Naive thymus-derived CD4-positive, alpha-beta T cell (primary cell): ENCODE results near the gene GARIN5A. TPM values are rescaled to one million over a fixed set of nuclear protein-coding genes. Genes with fewer than 3 reads are reported as not detected.
"Not testable (repeated sequence)": the region's sequence is repeated elsewhere in the genome, so short reads cannot be mapped to it uniquely, and the experiment has no call there.

ENCODE experiments used
- ATAC-seq: fragments of 150-1000 bp; cut with Tn5 transposase; 2 replicates; pipeline ENCODE4 v1.10.0; 2021; ENCODE audit warnings: mild to moderate bottlenecking, moderate library complexity
- CTCF ChIA-PET: fragments of 350-600 bp; sonication (Branson Sonifier 250); formaldehyde crosslinking; loops from one replicate; lab custom pipeline; 2021; ENCODE audit warnings: antibody characterized with exemption; lab: Charles Lee
- POLR2A ChIA-PET: fragments of 350-600 bp; sonication (Branson Sonifier 250); formaldehyde crosslinking; loops from one replicate; lab custom pipeline; 2021; ENCODE audit warnings: antibody characterized with exemption, inconsistent platforms; lab: Charles Lee
- DNase-seq, 9 donors: peaks; one replicate each; pipeline versions ENCODE4 v3.0.0 to v3.0.0-alpha.2; 2020 to 2022; ENCODE audit warnings: mixed read lengths in 1 of 9
- H3K27ac ChIP-seq: one replicate; pipeline ENCODE4 v1.7.0; 2013; ENCODE audit warnings: mild to moderate bottlenecking, low read depth, low read length, moderate library complexity
- H3K27me3 ChIP-seq, 2 donors: one replicate each; pipeline ENCODE4 v1.7.0; 2013; ENCODE audit warnings: low read length in 2 of 2, mild to moderate bottlenecking in 2 of 2, moderate library complexity in 2 of 2; ENCODE audit not compliant: control insufficient read depth in 2 of 2, insufficient read depth in 2 of 2
- H3K36me3 ChIP-seq, 3 experiments: 1 replicate in 2 of 3; 2 replicates in 1 of 3; pipeline ENCODE4 v1.7.0; 2013; ENCODE audit warnings: low read length in 3 of 3, mild to moderate bottlenecking in 3 of 3, moderate library complexity in 1 of 3; ENCODE audit not compliant: insufficient read depth in 3 of 3, control insufficient read depth in 2 of 3
- H3K4me1 ChIP-seq, 2 donors: one replicate each; pipeline ENCODE4 v1.7.0; 2013; ENCODE audit warnings: low read length in 2 of 2, mild to moderate bottlenecking in 2 of 2, moderate library complexity in 1 of 2; ENCODE audit not compliant: control insufficient read depth in 2 of 2, insufficient read depth in 2 of 2
- H3K4me3 ChIP-seq: 2 replicates; pipeline ENCODE4 v1.7.0; 2013; ENCODE audit warnings: mild to moderate bottlenecking, low read length
- H3K9me3 ChIP-seq, 3 experiments: 1 replicate in 2 of 3; 2 replicates in 1 of 3; pipeline ENCODE4 v1.7.0; 2013; ENCODE audit warnings: low read length in 3 of 3; ENCODE audit not compliant: control insufficient read depth in 2 of 3
- H3K27ac Mint-ChIP-seq, 9 donors: one replicate each; pipeline ENCODE4 v1.8.0; 2020 to 2022; ENCODE audit warnings: mixed read lengths in 9 of 9, mild to moderate bottlenecking in 8 of 9, moderate library complexity in 5 of 9, inconsistent platforms in 2 of 9
- H3K27me3 Mint-ChIP-seq, 5 donors: one replicate each; pipeline ENCODE4 v1.8.0; 2021 to 2022; ENCODE audit warnings: mixed read lengths in 5 of 5, mild to moderate bottlenecking in 1 of 5
- H3K36me3 Mint-ChIP-seq, 5 donors: one replicate each; pipeline ENCODE4 v1.8.0; 2020 to 2022; ENCODE audit warnings: mixed read lengths in 5 of 5, mild to moderate bottlenecking in 3 of 5, inconsistent platforms in 1 of 5
- H3K4me1 Mint-ChIP-seq, 7 donors: one replicate each; pipeline ENCODE4 v1.8.0; 2020 to 2022; ENCODE audit warnings: mixed read lengths in 7 of 7, mild to moderate bottlenecking in 3 of 7, inconsistent platforms in 1 of 7
- H3K4me3 Mint-ChIP-seq, 10 donors: one replicate each; pipeline ENCODE4 v1.8.0; 2020 to 2022; ENCODE audit warnings: mild to moderate bottlenecking in 10 of 10, mixed read lengths in 10 of 10, moderate library complexity in 6 of 10, inconsistent platforms in 2 of 10
- H3K9me3 Mint-ChIP-seq, 11 donors: one replicate each; pipeline ENCODE4 v1.8.0; 2020 to 2022; ENCODE audit warnings: mixed read lengths in 11 of 11, mild to moderate bottlenecking in 4 of 11, inconsistent platforms in 1 of 11, moderate library complexity in 1 of 11
- intact Hi-C, 2 donors: fragments of 100-400 bp; cut with micrococcal nuclease; formaldehyde crosslinking; loops; one replicate each; pipeline ENCODE4 v1.15.1; 2023
- polyA plus RNA-seq, 2 donors: library from polyadenylated mRNA; unstranded; fragments of 300-500 nt; fragmentation: Illumina TruSeq; gene quantifications; one replicate each; pipeline ENCODE4 v1.2.3, GENCODE V29; 2021
- total RNA-seq, 6 experiments: library from RNA in 5 of 6; stranded (reverse) in 5 of 6; gene quantifications; 1 replicate in 5 of 6; 2 replicates in 1 of 6; pipeline ENCODE4 v1.2.3 and lab custom pipeline; 2021 to 2026

GARIN5A gene
- total and polyA plus RNA-seq, 7 experiments from 2014 or later = 0.59 to 3.1 (median 0.76) TPM; not detected in 1

DNA sequence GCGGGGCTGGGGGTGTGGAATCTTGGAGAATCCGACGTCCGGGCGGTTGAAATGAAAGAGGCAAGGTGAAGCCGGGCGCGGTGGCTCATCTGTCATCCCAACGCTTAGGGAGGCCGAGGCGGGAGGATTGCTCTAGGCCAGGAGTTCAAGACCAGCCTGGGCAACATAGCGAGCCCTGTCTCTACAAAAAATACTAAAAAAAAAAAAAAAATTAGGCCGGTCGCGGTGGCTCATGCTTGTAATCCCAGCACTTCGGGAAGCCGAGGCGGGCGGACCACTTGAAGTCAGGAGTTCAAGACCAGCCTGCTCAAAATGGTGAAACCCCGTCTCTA lies 225 bp upstream of the GARIN5A start:
- no peak for ATAC-seq
- H3K4me1 ChIP-seq = peaks cover 14 to 19% of the 10 kb centered on the region in 2 donors
- peaks cover 0 to 13% (median 0%) of the 10 kb centered on the region in 11 donors for H3K9me3 Mint-ChIP-seq
- POLR2A ChIA-PET = interaction anchor here (0.5 to 0.8 kb wide), 4 partner anchors 33 to 120 kb away, joined by 3 read pairs; no protein-coding TSS in a partner anchor
- H3K4me3 Mint-ChIP-seq = peak overlapping the region; percentile 94 to 99 (median 98)
- peaks cover 21 to 36% (median 27%) of the 10 kb centered on the region in 7 donors for H3K4me1 Mint-ChIP-seq
- H3K27me3 Mint-ChIP-seq = no peaks in the 10 kb centered on the region
- peak overlapping the region; percentile 88 to 98 (median 96) for H3K27ac Mint-ChIP-seq
- no peaks in the 10 kb centered on the region for H3K27me3 ChIP-seq
- peak overlapping the region; percentile 96 for H3K4me3 ChIP-seq
- peaks cover 3 to 11% (median 8%) of the 10 kb centered on the region in 5 donors for H3K36me3 Mint-ChIP-seq
- H3K36me3 ChIP-seq = peaks cover 0 to 45% (median 0%) of the 10 kb centered on the region in 3 experiments
- CTCF ChIA-PET = no interaction called here
- no peak for DNase-seq
- peak overlapping the region; percentile 96 for H3K27ac ChIP-seq
- H3K9me3 ChIP-seq = no peaks in the 10 kb centered on the region
- intact Hi-C loops = loop anchor here (1.0 kb wide), 9 partner anchors 34 to 452 kb away; partner anchors contain the start of genes JOSD2 (in 2 of the 2), KCNC3 (in 1 of the 2), NR1H2 (in 1 of the 2) and POLD1 (in 1 of the 2)

DNA sequence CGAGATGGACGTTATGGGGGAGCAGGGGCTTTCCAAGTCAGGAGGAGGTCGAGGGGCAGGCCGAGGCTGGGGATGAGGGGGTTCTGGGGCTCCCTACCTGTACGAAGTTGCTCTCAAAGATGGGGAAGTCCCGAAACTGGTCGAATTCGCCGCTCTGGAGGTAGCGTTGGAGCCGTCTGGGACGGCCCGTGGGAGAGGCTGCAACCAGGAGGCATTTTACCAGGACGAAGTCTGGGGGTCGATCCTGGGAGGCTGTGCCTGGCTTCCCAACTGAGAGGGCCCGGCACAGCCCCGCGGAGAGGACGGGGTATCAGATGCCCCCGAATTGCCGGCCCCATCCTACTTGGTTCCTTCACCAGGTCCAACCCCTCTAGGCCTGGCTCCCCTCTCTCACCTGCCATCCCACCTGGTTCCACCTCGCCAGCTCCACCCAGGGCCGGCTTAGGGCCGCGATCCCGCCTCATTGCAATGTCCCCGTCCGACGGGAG lies 868 bp downstream of the GARIN5A start:
- peaks cover 3 to 11% (median 8%) of the 10 kb centered on the region in 5 donors for H3K36me3 Mint-ChIP-seq
- H3K36me3 ChIP-seq = peaks cover 0 to 34% (median 0%) of the 10 kb centered on the region in 3 experiments

GRCh38 chr19:50475101-50475568 lies 1.5 kb downstream of the GARIN5A start:
- Histone ChIP-seq H3K4me1 (peaks cover 14 to 19% of the 10 kb centered on the region in 2 donors), H3K27me3 (no peaks in the 10 kb centered on the region), H3K4me3 (no peak overlapping the region), H3K36me3 (peaks cover 0 to 27% (median 0%) of the 10 kb centered on the region in 3 experiments), H3K27ac (no peak overlapping the region), H3K9me3 (no peaks in the 10 kb centered on the region)
- ChIA-PET POLR2A (interaction anchor here (1.0 kb wide), 1 partner anchor 36 kb away, joined by 5 read pairs; the partner anchor contains the start of gene JOSD2), CTCF (no interaction called here)
- peaks cover 0 to 10% (median 0%) of the 10 kb centered on the region in 11 donors for H3K9me3 Mint-ChIP-seq
- H3K4me3 Mint-ChIP-seq = peak overlapping the region; percentile 41 to 99 (median 79)
- intact Hi-C loops = no loop called here
- no peak for ATAC-seq
- no peaks in the 10 kb centered on the region for H3K27me3 Mint-ChIP-seq
- H3K27ac Mint-ChIP-seq = peak overlapping the region; percentile 53 to 97 (median 95)
- peaks cover 21 to 29% (median 27%) of the 10 kb centered on the region in 7 donors for H3K4me1 Mint-ChIP-seq
- no peak for DNase-seq
- H3K36me3 Mint-ChIP-seq = peaks cover 3 to 11% (median 8%) of the 10 kb centered on the region in 5 donors

More for the DNA sequence above, 868 bp downstream of the GARIN5A start:
- Mint-ChIP-seq H3K4me1 (peaks cover 21 to 31% (median 27%) of the 10 kb centered on the region in 7 donors), H3K27ac (peak overlapping the region; percentile 88 to 98 (median 96)), H3K27me3 (no peaks in the 10 kb centered on the region), H3K4me3 (peak overlapping the region; percentile 94 to 99 (median 98)), H3K9me3 (peaks cover 0 to 10% (median 0%) of the 10 kb centered on the region in 11 donors)
- intact Hi-C loops = loop anchor here (1.0 kb wide), 9 partner anchors 36 to 450 kb away; partner anchors contain the start of genes JOSD2 (in 2 of the 2), KCNC3 (in 1 of the 2), NR1H2 (in 1 of the 2) and POLD1 (in 1 of the 2)
- peak overlapping the region; percentile 96 for H3K4me3 ChIP-seq
- peak overlapping the region; percentile 16 for H3K27ac ChIP-seq
- H3K4me1 ChIP-seq = peaks cover 14 to 19% of the 10 kb centered on the region in 2 donors
- DNase-seq (peak in 1 of 9 donors; percentile 6), ATAC-seq (no peak)
- POLR2A ChIA-PET = interaction anchor here (0.6 kb wide), 1 partner anchor 35 kb away, joined by 3 read pairs; the partner anchor contains the start of gene JOSD2
- CTCF ChIA-PET = no interaction called here
- H3K9me3 ChIP-seq = no peaks in the 10 kb centered on the region
- no peaks in the 10 kb centered on the region for H3K27me3 ChIP-seq

DNA sequence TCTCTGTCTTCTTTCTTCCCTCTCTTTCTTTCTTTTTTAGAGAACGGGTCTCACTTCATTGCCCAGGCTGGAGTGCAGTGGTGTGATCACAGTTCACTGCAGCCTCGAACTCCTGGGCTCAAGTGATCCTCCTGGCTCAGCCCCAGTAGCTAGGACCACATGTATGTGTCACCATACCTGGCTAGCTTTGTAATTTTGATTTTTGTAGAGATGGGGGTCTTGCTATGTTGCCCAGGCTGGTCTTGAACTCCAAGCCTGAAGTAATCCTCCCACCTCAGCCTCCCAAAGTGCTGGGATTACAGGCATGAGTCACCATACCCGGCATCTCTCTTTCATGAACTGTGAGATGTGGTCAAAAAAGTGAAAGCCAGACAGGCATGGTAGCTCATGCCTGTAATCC lies 3.3 kb downstream of the GARIN5A start:
- CTCF ChIA-PET = interaction anchor here (0.6 kb wide), 1 partner anchor 338 kb away, joined by 3 read pairs; no protein-coding TSS in a partner anchor
- intact Hi-C loops, H3K36me3 Mint-ChIP-seq, ATAC-seq, POLR2A ChIA-PET, H3K27me3 ChIP-seq, H3K27ac ChIP-seq, H3K4me3 ChIP-seq, H3K9me3 ChIP-seq, DNase-seq: not testable (repeated sequence)
- Mint-ChIP-seq H3K4me1 (peaks cover 16 to 23% (median 20%) of the 10 kb centered on the region in 7 donors), H3K4me3 (peak overlapping the region in 1 of 10 donors; percentile 21), H3K9me3 (peaks cover 0 to 10% (median 0%) of the 10 kb centered on the region in 11 donors), H3K27ac (peak overlapping the region in 1 of 9 donors; percentile 2), H3K27me3 (peaks cover 0 to 11% (median 0%) of the 10 kb centered on the region in 5 donors)
- Histone ChIP-seq H3K4me1 (peaks cover 13 to 14% of the 10 kb centered on the region in 2 donors), H3K36me3 (peaks cover 0 to 11% (median 0%) of the 10 kb centered on the region in 3 experiments)

- peaks cover 0 to 23% (median 0%) of the 10 kb centered on the region in 5 donors for H3K27me3 Mint-ChIP-seq
- no peak for ATAC-seq
- DNase-seq = no peak
- H3K27me3 ChIP-seq = no peaks in the 10 kb centered on the region
- H3K4me3 Mint-ChIP-seq = no peak overlapping the region
- H3K36me3 Mint-ChIP-seq = no peaks in the 10 kb centered on the region
- CTCF ChIA-PET = no interaction called here
- POLR2A ChIA-PET = no interaction called here
- H3K4me1 ChIP-seq = no peaks in the 10 kb centered on the region
- H3K27ac ChIP-seq = no peak overlapping the region
- H3K9me3 Mint-ChIP-seq = no peaks in the 10 kb centered on the region
- no peaks in the 10 kb centered on the region for H3K9me3 ChIP-seq
- intact Hi-C loops = no loop called here
- no peak overlapping the region for H3K4me3 ChIP-seq
- no peaks in the 10 kb centered on the region for H3K36me3 ChIP-seq
- peak overlapping the region in 1 of 9 donors; percentile 51 for H3K27ac Mint-ChIP-seq
- no peaks in the 10 kb centered on the region for H3K4me1 Mint-ChIP-seq
These were observed 7.8 kb downstream of the GARIN5A start for GRCh38 chr19:50468818-50469217.

DNA sequence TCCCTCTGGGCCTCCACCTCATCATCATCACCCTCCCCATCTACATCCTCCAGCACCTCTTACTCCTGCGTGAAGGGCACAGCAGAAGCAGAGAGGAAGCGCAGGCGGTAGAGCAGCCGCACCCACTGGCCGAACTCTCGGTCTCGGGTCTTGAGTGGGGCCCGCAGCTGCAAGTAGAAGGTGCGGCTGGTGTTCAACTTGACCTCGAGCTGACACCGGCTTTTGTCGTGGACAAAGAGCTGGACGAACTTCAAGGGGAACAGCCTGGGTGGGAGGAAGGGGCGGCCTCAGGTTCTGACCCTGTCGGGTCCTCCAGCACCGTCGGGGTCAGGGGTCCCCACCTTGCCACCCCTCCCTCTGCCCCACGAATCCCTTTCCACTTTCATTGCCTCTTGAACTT lies 9.1 kb downstream of the GARIN5A start:
- peaks cover 0 to 25% (median 0%) of the 10 kb centered on the region in 5 donors for H3K27me3 Mint-ChIP-seq
- DNase-seq = no peak
- Histone ChIP-seq H3K27me3 (no peaks in the 10 kb centered on the region), H3K4me1 (no peaks in the 10 kb centered on the region), H3K27ac (no peak overlapping the region), H3K4me3 (no peak overlapping the region), H3K9me3 (no peaks in the 10 kb centered on the region), H3K36me3 (no peaks in the 10 kb centered on the region)
- H3K4me1 Mint-ChIP-seq = no peaks in the 10 kb centered on the region
- ChIA-PET CTCF (no interaction called here), POLR2A (no interaction called here)
- intact Hi-C loops = no loop called here
- H3K9me3 Mint-ChIP-seq = no peaks in the 10 kb centered on the region
- no peak overlapping the region for H3K4me3 Mint-ChIP-seq
- no peak for ATAC-seq
- H3K27ac Mint-ChIP-seq = no peak overlapping the region
- H3K36me3 Mint-ChIP-seq = no peaks in the 10 kb centered on the region
